Vagina (tissue), 2 donors: ENCODE data around the gene RNU6-1. TPM values are rescaled to one million over a fixed set of nuclear protein-coding genes. Genes with fewer than 3 reads are reported as not detected.

Experiments used
- DNase-seq, 2 donors: peaks; one replicate each; pipeline ENCODE4 v3.0.0-alpha.2; 2017; ENCODE audit errors: extremely low spot score in 2 of 2
- H3K27ac ChIP-seq: fragments of 200-600 bp; sonication (generic); one replicate; pipeline ENCODE4 v1.5.1; 2019
- H3K27me3 ChIP-seq: fragments of 200-600 bp; sonication (generic); one replicate; pipeline ENCODE4 v1.5.1; 2019
- H3K36me3 ChIP-seq, 2 donors: fragments of 200-600 bp; sonication (generic); one replicate each; pipeline ENCODE4 v1.5.1; 2017 to 2019
- H3K4me1 ChIP-seq: fragments of 200-600 bp; sonication (generic); one replicate; pipeline ENCODE4 v1.5.1; 2019
- H3K4me3 ChIP-seq, 2 donors: fragments of 200-600 bp; sonication (generic); 1 replicate in 1 of 2; 2 replicates in 1 of 2; pipeline ENCODE4 v1.5.1; 2016 to 2019
- H3K9me3 ChIP-seq: fragments of 200-600 bp; sonication (generic); one replicate; pipeline ENCODE4 v1.5.1; 2019
- CTCF ChIP-seq, 3 experiments: fragments of 450-650 bp in 2 of 3; fragments of 200-600 bp in 1 of 3; sonication (generic) in 1 of 3; IDR thresholded peaks; one replicate each; pipeline ENCODE4 v1.5.1; 2017 to 2019; ENCODE audit warnings: antibody characterized with exemption in 3 of 3, mild to moderate bottlenecking in 2 of 3, moderate library complexity in 2 of 3
- POLR2A ChIP-seq, 2 donors: fragments of 450-650 bp; IDR thresholded peaks; one replicate each; pipeline ENCODE4 v1.6.1; 2017; ENCODE audit warnings: antibody characterized with exemption in 2 of 2, mild to moderate bottlenecking in 2 of 2, moderate library complexity in 2 of 2
- POLR2AphosphoS5 ChIP-seq, 2 donors: sonication (generic); formaldehyde crosslinking; IDR thresholded peaks; one replicate each; pipeline ENCODE4 v1.9.0; 2017; ENCODE audit warnings: antibody characterized with exemption in 2 of 2, mild to moderate bottlenecking in 2 of 2, low read depth in 1 of 2; ENCODE audit not compliant: insufficient read depth in 1 of 2
- intact Hi-C: fragments of 100-400 bp; cut with DNase I; formaldehyde crosslinking; loops from one replicate; pipeline ENCODE4 v1.15.1; 2023
- total RNA-seq: library from RNA; depleted of rRNA; stranded (reverse); fragments of >200 nt; gene quantifications from one replicate; pipeline ENCODE4 v1.2.3, GENCODE V29; 2016

RNU6-1 gene
- total RNA-seq, 1 donor from 2014 or later, result not detected

DNA sequence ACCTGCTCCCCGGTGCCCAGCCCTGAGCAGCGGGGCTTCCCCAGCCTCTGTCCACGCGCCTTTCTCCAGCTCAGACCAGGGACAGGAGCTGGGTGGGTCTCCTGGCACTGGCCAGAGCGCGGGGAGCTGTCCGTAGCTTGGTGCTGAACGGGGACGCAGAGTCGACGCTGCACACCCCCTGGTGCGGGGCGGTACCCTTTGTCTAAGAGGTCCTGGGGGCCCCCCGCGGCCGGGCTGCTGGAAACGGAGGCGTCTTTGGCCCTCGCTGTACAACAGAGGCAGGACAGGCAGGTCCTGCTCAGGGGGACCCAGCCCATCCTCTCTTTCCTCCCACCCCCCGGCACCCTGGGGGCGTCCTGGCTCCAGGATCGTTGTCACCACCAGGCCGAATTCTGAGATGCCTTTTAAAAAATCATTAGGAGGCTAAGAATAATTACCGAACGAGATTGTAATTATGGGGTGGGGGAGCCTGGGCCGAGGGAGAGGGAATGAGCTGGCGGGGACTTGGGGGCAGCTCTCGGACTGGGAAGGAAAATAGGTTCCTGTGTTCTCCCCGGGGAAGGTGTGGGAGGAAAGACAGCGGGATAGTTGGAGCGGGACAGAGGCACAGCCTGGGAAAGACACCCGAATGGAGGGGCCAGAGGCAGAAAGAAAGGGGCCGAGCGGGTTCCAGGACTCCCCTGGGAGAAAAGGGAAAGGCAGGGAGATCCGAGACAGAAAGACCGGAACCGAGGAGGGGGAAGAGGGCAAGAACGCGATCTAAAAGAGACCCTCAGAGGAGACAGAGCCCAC, 18.7 kb downstream of the RNU6-1 start:
- TF ChIP-seq CTCF (IDR thresholded peaks at IDR 0.05), result no peak
- TF ChIP-seq POLR2AphosphoS5 (IDR thresholded peaks at IDR 0.05; ENCODE audit: insufficient read depth in 1 of 2, low read depth in 1 of 2), result no peak
- TF ChIP-seq POLR2A (IDR thresholded peaks at IDR 0.05), result no peak
- H3K9me3 ChIP-seq, result no peaks in the 10 kb centered on the region
- H3K4me1 ChIP-seq, result peaks cover 35% of the 10 kb centered on the region
- intact Hi-C loops, result no loop called here
- H3K27me3 ChIP-seq, result peaks cover 35% of the 10 kb centered on the region
- DNase-seq, result no peak
- no peak overlapping the region for H3K4me3 ChIP-seq
- H3K27ac ChIP-seq, result no peak overlapping the region
- H3K36me3 ChIP-seq, result no peaks in the 10 kb centered on the region

GRCh38 chr15:67820122-67820991, 19.5 kb downstream of the RNU6-1 start:
- no peak for TF ChIP-seq POLR2A (IDR thresholded peaks at IDR 0.05)
- TF ChIP-seq CTCF (IDR thresholded peaks at IDR 0.05), result no peak
- TF ChIP-seq POLR2AphosphoS5 (IDR thresholded peaks at IDR 0.05; ENCODE audit: insufficient read depth in 1 of 2, low read depth in 1 of 2), result no peak
- Histone ChIP-seq H3K27ac (no peak overlapping the region), H3K4me1 (peaks cover 27% of the 10 kb centered on the region), H3K36me3 (no peaks in the 10 kb centered on the region), H3K9me3 (peaks cover 5% of the 10 kb centered on the region), H3K4me3 (no peak overlapping the region), H3K27me3 (peaks cover 30% of the 10 kb centered on the region)
- no peak for DNase-seq
- intact Hi-C loops, result no loop called here

- Histone ChIP-seq H3K4me1 (peaks cover 20% of the 10 kb centered on the region), H3K9me3 (peaks cover 5% of the 10 kb centered on the region), H3K4me3 (no peak overlapping the region), H3K36me3 (no peaks in the 10 kb centered on the region), H3K27me3 (peaks cover 30% of the 10 kb centered on the region), H3K27ac (no peak overlapping the region)
- intact Hi-C loops, result no loop called here
- no peak for DNase-seq
- TF ChIP-seq POLR2AphosphoS5 (IDR thresholded peaks at IDR 0.05; ENCODE audit: insufficient read depth in 1 of 2, low read depth in 1 of 2) (no peak), CTCF (IDR thresholded peaks at IDR 0.05) (no peak), POLR2A (IDR thresholded peaks at IDR 0.05) (no peak)
These were observed 20.2 kb downstream of the RNU6-1 start for GRCh38 chr15:67819636-67820035.

DNA sequence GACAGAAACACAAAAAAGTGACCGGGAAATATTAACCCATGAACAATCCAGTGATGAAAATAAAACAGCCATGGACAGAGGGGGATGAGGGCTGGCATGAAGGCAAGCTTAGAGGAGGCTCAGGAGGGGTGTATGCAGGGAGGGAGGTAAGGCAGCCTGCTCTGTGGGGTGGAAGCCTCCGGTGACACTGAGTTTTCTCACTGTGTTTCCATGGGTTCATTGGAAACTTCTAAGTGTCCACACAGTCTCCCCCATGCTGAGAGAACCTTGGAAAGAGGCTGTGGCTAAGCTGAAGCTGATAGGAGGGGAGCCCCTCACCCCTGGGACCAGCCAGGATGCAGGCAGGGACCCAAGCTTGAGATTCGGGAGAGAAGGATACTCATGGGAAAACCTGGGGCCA, 21.4 kb downstream of the RNU6-1 start:
- Histone ChIP-seq H3K36me3 (no peaks in the 10 kb centered on the region), H3K27ac (no peak overlapping the region), H3K9me3 (peaks cover 5% of the 10 kb centered on the region), H3K4me3 (no peak overlapping the region), H3K27me3 (peaks cover 30% of the 10 kb centered on the region), H3K4me1 (peaks cover 11% of the 10 kb centered on the region)
- intact Hi-C loops, result no loop called here
- no peak for TF ChIP-seq POLR2A (IDR thresholded peaks at IDR 0.05)
- no peak for TF ChIP-seq POLR2AphosphoS5 (IDR thresholded peaks at IDR 0.05; ENCODE audit: insufficient read depth in 1 of 2, low read depth in 1 of 2)
- no peak for TF ChIP-seq CTCF (IDR thresholded peaks at IDR 0.05)
- DNase-seq, result no peak
